Measurements from ENCODE around the gene PKD2. TPM values are rescaled to one million over a fixed set of nuclear protein-coding genes. Genes with fewer than 3 reads are reported as not detected.

The PKD2 gene
- total RNA-seq, 4 donors from 2014 or later: 79.1 to 128 (median 92.5) TPM

- no peaks in the 10 kb centered on the region for H3K9me3 ChIP-seq
- peaks cover 43 to 88% (median 65%) of the 10 kb centered on the region in 4 donors for H3K36me3 ChIP-seq
- no peak overlapping the region for H3K27ac ChIP-seq (replicated peaks in 1 of 4)
These were observed 54.9 kb downstream of the PKD2 start for GRCh38 chr4:88062311-88062710.

DNA sequence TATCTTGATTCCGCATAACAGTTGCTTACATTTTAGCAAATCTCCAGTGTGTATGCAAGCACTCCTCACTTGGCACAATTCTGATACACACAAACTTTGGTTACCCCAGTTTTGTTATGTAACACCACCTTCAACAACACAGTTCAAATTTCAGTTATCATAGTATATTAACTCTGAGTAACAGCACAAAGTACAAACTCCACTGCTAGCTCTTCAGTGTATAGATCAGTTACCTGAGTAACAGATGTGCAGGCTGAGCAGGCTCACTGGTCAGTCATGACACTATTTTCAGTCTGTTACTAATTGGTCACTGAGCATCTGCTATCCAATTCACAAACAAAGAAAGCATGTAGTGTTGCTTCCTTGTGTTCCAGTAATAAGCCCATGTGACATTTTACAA lies 55.4 kb downstream of the PKD2 start:
- no peak for TF ChIP-seq POLR2AphosphoS5 (IDR thresholded peaks at IDR 0.05)
- no peak for TF ChIP-seq POLR2A (IDR thresholded peaks at IDR 0.05; ENCODE audit: low read depth)
- Histone ChIP-seq H3K9me3 (no peaks in the 10 kb centered on the region), H3K4me3 (no peak overlapping the region), H3K27ac (replicated peaks in 1 of 4) (no peak overlapping the region), H3K36me3 (peaks cover 45 to 88% (median 65%) of the 10 kb centered on the region in 4 donors), H3K27me3 (no peaks in the 10 kb centered on the region), H3K4me1 (peaks cover 0 to 13% (median 3%) of the 10 kb centered on the region in 4 donors)
- DNase-seq (ENCODE audit: extremely low spot score): no peak
- intact Hi-C loops (cut with DNase I): no loop called here
- 83% methylated on average over 1 of the region's 1 CpG for WGBS

More at GRCh38 chr4:88062311-88062710, 54.9 kb downstream of the PKD2 start:
- Histone ChIP-seq H3K4me1 (peaks cover 0 to 13% (median 3%) of the 10 kb centered on the region in 4 donors), H3K27me3 (no peaks in the 10 kb centered on the region), H3K4me3 (no peak overlapping the region)
- TF ChIP-seq POLR2AphosphoS5 (IDR thresholded peaks at IDR 0.05) (no peak), EP300 (IDR thresholded peaks at IDR 0.05) (no peak), POLR2A (IDR thresholded peaks at IDR 0.05; ENCODE audit: low read depth) (no peak), CTCF (IDR thresholded peaks at IDR 0.05) (no peak)
- 42% methylated on average over 1 of the region's 1 CpG for WGBS
- intact Hi-C loops (cut with DNase I): no loop called here
- DNase-seq (ENCODE audit: extremely low spot score): no peak

DNA sequence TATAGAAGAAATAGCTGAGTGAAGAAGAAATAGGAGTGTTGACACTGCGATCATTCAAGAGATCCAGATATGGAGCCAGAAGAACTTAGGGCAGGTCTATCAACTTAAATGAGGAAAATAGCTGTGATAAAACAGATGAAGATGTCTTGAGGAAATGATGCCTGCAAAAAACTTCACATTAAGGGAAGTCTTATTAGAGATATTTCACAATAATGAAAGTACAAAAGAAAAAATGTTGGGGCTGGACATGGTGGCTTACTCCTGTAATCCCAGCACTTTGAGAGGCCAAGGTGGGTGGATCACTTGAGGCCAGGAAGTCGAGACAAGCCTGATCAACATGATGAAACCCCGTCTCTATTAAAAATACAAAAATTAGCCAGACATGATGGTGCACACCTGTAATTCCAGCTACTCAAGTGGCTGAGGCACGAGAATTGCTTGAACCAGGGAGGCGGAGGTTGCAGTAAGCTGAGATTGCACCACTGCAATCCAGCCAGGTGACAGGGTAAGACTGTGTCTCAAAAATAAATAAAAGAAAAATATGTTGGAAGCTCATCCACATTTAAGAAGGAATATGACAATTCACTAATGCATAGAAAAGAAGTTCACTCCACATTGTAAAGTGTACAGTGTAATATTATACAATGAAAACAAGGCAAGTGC lies 56.3 kb downstream of the PKD2 start:
- no peak for DNase-seq (ENCODE audit: extremely low spot score)
- Histone ChIP-seq H3K4me1 (peaks cover 0 to 13% (median 3%) of the 10 kb centered on the region in 4 donors), H3K9me3 (peaks cover 0 to 3% (median 0%) of the 10 kb centered on the region in 4 donors), H3K27ac (replicated peaks in 1 of 4) (no peak overlapping the region), H3K27me3 (no peaks in the 10 kb centered on the region), H3K4me3 (no peak overlapping the region), H3K36me3 (peaks cover 54 to 88% (median 69%) of the 10 kb centered on the region in 4 donors)
- TF ChIP-seq POLR2A (IDR thresholded peaks at IDR 0.05; ENCODE audit: low read depth) (no peak), POLR2AphosphoS5 (IDR thresholded peaks at IDR 0.05) (no peak), CTCF (IDR thresholded peaks at IDR 0.05) (no peak), EP300 (IDR thresholded peaks at IDR 0.05) (no peak)
- WGBS: 83% methylated on average over 5 of the region's 5 CpGs
- intact Hi-C loops (cut with DNase I): no loop called here

DNA sequence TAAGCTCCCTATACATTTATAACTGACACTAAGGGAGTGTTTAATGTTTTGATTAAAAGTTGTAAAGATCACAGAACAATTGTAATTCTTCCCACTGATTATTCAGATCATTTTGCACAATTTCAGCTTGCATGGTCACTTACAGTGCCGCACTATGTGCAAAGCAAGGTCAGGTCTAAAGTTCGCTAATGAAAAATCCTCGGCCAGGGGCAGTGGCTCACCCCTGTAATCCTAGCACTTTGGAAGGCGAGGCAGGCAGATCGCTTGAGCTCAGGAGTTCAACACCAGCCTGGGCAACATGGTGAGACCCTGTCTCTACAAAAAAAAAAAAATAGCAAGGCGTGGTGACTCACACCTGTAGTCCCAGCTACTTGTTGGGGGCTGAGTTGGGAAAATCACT lies 57.0 kb downstream of the PKD2 start:
- WGBS: 77% methylated on average over 6 of the region's 6 CpGs
- peaks cover 0 to 4% (median 0%) of the 10 kb centered on the region in 4 donors for H3K9me3 ChIP-seq
- H3K36me3 ChIP-seq: peaks cover 59 to 88% (median 68%) of the 10 kb centered on the region in 4 donors
- no peak for DNase-seq (ENCODE audit: extremely low spot score)
- H3K27me3 ChIP-seq: no peaks in the 10 kb centered on the region
- intact Hi-C loops (cut with DNase I): no loop called here
- TF ChIP-seq CTCF (IDR thresholded peaks at IDR 0.05) (no peak), EP300 (IDR thresholded peaks at IDR 0.05) (no peak), POLR2A (IDR thresholded peaks at IDR 0.05; ENCODE audit: low read depth) (no peak), POLR2AphosphoS5 (IDR thresholded peaks at IDR 0.05) (no peak)
- H3K27ac ChIP-seq (replicated peaks in 1 of 4): no peak overlapping the region
- H3K4me1 ChIP-seq: peaks cover 0 to 13% (median 3%) of the 10 kb centered on the region in 4 donors
- no peak overlapping the region for H3K4me3 ChIP-seq

GRCh38 chr4:88070031-88070430 lies 62.6 kb downstream of the PKD2 start:
- TF ChIP-seq CTCF (IDR thresholded peaks at IDR 0.05): no peak
- TF ChIP-seq POLR2A (IDR thresholded peaks at IDR 0.05; ENCODE audit: low read depth): no peak
- TF ChIP-seq EP300 (IDR thresholded peaks at IDR 0.05): no peak
- TF ChIP-seq POLR2AphosphoS5 (IDR thresholded peaks at IDR 0.05): no peak
- H3K9me3 ChIP-seq: peaks cover 0 to 4% (median 0%) of the 10 kb centered on the region in 4 donors
- H3K36me3 ChIP-seq: peaks cover 79 to 98% (median 88%) of the 10 kb centered on the region in 4 donors
- DNase-seq (ENCODE audit: extremely low spot score): no peak
- no peaks in the 10 kb centered on the region for H3K4me1 ChIP-seq
- intact Hi-C loops (cut with DNase I): no loop called here
- H3K4me3 ChIP-seq: no peak overlapping the region
- no peaks in the 10 kb centered on the region for H3K27me3 ChIP-seq
- WGBS: 95% methylated on average over 1 of the region's 1 CpG
- H3K27ac ChIP-seq (replicated peaks in 1 of 4): no peak overlapping the region
